Fibroblast of skin of back (primary cell): ENCODE data around the gene VWA1.
"Not testable (repeated sequence)": the region's sequence is repeated elsewhere in the genome, so short reads cannot be mapped to it uniquely, and the experiment has no call there.

Source experiments
- DNase-seq: peaks from one replicate; pipeline ENCODE4 v3.0.0-alpha.2; 2013

Gene VWA1

GRCh38 chr1:1437033-1437903, 1.8 kb downstream of the VWA1 start:
- DNase-seq = no peak

GRCh38 chr1:1437904-1438376, 2.5 kb downstream of the VWA1 start:
- DNase-seq = peak; percentile 11

GRCh38 chr1:1438531-1439381, 3.3 kb downstream of the VWA1 start:
- no peak for DNase-seq

- no peak for DNase-seq
These were observed 4.2 kb downstream of the VWA1 start for GRCh38 chr1:1439546-1440261.

- no peak for DNase-seq
These were observed 4.9 kb downstream of the VWA1 start for GRCh38 chr1:1440262-1441001.

GRCh38 chr1:1441002-1441888, 5.8 kb downstream of the VWA1 start:
- DNase-seq = peak; percentile 22

GRCh38 chr1:1442069-1442770, 6.7 kb downstream of the VWA1 start:
- no peak for DNase-seq

GRCh38 chr1:1446631-1447030, 11.1 kb downstream of the VWA1 start:
- not testable (repeated sequence) for DNase-seq

- DNase-seq = no peak
These were observed 13.7 kb downstream of the VWA1 start, which contains the start of gene ATAD3C for GRCh38 chr1:1449099-1449739. ATAD3C (plus strand) TSS chr1:1449689; CDS start chr1:1450684, 995 bp downstream.

GRCh38 chr1:1450616-1451015, 15.1 kb downstream of the VWA1 start:
- DNase-seq = not testable (repeated sequence)

- no peak for DNase-seq
These were observed 16.3 kb downstream of the VWA1 start for GRCh38 chr1:1451696-1452364.

GRCh38 chr1:1452365-1452739, 16.9 kb downstream of the VWA1 start:
- DNase-seq = not testable (repeated sequence)

- DNase-seq = no peak
These were observed 17.4 kb downstream of the VWA1 start for GRCh38 chr1:1452882-1453281.

- not testable (repeated sequence) for DNase-seq
These were observed 19.0 kb downstream of the VWA1 start for GRCh38 chr1:1454286-1455056.

GRCh38 chr1:1455366-1455884, 19.9 kb downstream of the VWA1 start:
- DNase-seq = no peak

- DNase-seq = not testable (repeated sequence)
These were observed 20.4 kb downstream of the VWA1 start for GRCh38 chr1:1455934-1456333.

- not testable (repeated sequence) for DNase-seq
These were observed 21.3 kb downstream of the VWA1 start for GRCh38 chr1:1456683-1457255.

GRCh38 chr1:1459156-1459555, 23.7 kb downstream of the VWA1 start:
- not testable (repeated sequence) for DNase-seq
